Measurements from ENCODE around the gene FGD2.
"Not testable (repeated sequence)": the region's sequence is repeated elsewhere in the genome, so short reads cannot be mapped to it uniquely, and the experiment has no call there.

The FGD2 gene

GRCh38 chr6:37038292-37039198 lies 33.1 kb downstream of the FGD2 start:
- no peak for DNase-seq (ENCODE audit: low spot score)
- no peak for FAIRE-seq

- DNase-seq (ENCODE audit: low spot score) (no peak), FAIRE-seq (no peak)
These were observed 34.5 kb downstream of the FGD2 start for GRCh38 chr6:37039958-37040357.

GRCh38 chr6:37041521-37041920 lies 36.1 kb downstream of the FGD2 start:
- no peak for DNase-seq (ENCODE audit: low spot score)
- FAIRE-seq, result no peak

DNA sequence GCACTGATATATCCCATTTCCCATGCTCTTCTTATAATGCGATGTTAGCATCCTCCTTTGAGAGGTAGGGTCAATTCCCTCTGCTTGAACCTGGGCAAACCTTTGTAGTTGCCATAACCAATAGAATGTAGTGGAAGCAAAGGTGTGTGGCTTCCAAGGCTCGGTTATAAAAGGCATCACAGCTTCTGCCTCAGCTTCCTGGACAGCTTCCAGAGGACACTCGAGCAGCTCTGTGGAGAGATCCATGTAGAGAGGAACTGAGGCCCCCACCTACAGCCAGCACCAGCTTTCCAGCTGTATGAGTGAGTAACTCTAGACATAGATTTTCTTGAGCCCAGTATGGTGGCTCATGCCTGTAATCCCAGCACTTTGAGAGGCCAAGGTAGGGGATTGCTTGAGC lies 36.7 kb downstream of the FGD2 start:
- DNase-seq (ENCODE audit: low spot score), result no peak
- FAIRE-seq, result no peak

DNA sequence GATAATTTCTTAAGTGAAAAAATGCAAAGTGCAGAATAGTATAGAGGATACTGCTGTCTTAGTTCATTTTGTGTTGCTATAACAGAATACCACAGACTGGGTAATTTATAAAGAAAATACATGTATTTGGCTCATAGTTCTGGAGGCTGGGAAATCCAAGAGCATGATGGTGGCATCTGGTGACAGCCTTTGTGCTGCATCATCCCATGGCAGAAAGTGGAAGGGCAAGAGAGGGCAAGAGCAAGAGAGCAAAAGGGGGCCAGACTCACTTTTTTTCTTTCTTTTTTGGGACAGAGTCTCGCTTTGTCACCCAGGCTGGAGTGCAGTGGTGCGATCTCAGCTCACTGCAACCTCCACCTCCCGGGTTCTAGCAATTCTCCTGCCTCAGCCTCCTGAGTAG lies 37.6 kb downstream of the FGD2 start:
- DNase-seq (ENCODE audit: low spot score); FAIRE-seq: not testable (repeated sequence)

GRCh38 chr6:37047346-37047688 lies 41.9 kb downstream of the FGD2 start:
- FAIRE-seq, result no peak
- no peak for DNase-seq (ENCODE audit: low spot score)

DNA sequence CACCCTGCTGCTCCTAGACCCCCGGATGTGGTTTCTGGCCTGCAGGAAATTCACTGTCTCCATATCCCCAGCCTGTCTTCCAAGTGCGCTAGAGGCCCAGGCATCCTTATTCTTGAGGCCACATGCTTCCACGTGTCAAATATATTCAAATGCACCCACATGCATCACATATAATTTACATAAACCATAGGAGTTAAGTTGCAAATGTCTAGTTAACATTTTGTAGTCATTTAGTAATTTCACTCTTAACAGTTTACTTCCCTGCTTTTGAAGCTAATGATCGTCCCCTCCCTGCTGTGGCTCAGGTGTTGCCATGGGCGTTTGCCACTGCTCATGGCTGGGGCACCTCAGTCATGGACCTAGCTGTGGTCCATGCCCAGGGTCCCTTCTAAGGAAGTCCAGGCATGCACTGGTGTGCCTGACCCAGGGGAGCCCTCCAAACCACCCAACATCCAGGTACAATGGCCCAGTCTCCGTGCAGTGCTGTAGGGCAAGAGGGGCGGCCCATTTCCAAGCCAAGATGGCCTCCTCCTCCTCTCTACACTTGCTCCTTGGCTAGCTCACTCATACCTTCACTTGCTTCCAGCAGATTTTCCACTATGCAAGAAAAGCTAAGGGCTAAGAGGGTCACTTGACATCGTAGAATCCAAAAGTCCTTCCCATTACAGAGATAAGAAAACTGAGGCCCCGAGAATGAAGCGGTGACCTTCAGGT lies 42.4 kb downstream of the FGD2 start:
- FAIRE-seq (no peak), DNase-seq (ENCODE audit: low spot score) (no peak)

- no peak for FAIRE-seq
These were observed 43.0 kb downstream of the FGD2 start for GRCh38 chr6:37048403-37048850.

DNA sequence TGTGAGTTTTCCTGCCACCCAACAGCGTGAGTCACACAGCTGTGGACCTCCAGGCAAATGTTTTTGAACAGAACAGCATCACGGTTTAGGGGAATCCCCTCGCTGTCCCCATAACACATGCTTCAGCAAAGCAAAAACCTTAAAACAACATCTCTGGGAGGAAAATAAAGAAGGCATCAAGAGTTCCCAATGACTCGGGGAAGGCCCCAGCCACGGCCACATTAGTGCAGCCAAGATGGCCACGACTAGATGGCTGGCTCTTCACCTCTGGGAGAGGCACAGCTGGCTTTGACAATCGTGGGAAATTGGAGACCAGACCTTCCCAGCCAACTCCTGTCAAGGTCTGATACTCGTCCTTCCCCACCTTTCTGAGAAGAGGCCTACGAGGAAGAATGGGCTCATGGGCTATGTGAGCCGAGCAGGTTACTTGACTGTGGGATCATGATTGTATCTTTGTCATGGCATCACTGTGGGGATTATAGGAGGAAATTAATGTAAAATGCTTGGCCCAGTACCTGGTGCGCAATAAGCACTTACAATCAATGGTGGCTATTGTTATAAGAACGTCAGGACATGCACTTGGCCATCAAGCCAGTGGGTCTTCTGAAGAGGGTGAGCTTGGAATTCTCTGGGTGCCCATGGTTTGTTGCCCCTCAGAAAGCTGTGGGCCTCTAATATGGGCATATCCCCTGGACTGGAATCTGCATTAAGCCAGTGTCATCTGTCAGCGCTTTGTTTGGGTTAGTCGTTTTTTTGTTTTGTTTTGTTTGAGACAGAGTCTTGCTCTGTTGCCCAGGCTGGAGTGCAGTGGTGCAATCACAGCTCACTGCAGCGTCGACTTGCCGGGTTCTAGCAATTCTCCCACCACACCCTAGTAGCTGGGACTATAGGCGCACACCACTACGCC lies 43.6 kb downstream of the FGD2 start:
- FAIRE-seq (no peak), DNase-seq (ENCODE audit: low spot score) (peak; percentile 35)

More at GRCh38 chr6:37048403-37048850, 43.0 kb downstream of the FGD2 start:
- no peak for DNase-seq (ENCODE audit: low spot score)

DNA sequence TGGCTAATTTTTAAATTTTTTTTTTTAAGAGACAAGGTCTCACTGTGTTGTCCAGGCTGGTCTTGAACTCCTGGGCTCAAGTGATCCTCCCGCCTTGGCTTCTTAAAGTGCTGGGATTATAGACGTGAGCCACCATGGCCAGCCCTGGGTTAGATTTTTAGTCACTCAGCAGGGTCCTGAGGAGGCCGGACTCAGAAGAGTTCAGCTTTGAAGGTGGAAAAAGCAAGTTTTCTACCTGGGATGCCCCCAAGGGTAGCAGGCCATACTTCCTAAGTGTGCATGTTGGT lies 44.2 kb downstream of the FGD2 start:
- FAIRE-seq, result no peak
- DNase-seq (ENCODE audit: low spot score), result no peak

GRCh38 chr6:37050045-37050853 lies 44.8 kb downstream of the FGD2 start:
- no peak for FAIRE-seq
- no peak for DNase-seq (ENCODE audit: low spot score)

- no peak for DNase-seq (ENCODE audit: low spot score)
- FAIRE-seq, result no peak
These were observed 45.3 kb downstream of the FGD2 start for GRCh38 chr6:37050854-37051137.

- no peak for FAIRE-seq
These were observed 45.9 kb downstream of the FGD2 start for GRCh38 chr6:37051138-37052026.

DNA sequence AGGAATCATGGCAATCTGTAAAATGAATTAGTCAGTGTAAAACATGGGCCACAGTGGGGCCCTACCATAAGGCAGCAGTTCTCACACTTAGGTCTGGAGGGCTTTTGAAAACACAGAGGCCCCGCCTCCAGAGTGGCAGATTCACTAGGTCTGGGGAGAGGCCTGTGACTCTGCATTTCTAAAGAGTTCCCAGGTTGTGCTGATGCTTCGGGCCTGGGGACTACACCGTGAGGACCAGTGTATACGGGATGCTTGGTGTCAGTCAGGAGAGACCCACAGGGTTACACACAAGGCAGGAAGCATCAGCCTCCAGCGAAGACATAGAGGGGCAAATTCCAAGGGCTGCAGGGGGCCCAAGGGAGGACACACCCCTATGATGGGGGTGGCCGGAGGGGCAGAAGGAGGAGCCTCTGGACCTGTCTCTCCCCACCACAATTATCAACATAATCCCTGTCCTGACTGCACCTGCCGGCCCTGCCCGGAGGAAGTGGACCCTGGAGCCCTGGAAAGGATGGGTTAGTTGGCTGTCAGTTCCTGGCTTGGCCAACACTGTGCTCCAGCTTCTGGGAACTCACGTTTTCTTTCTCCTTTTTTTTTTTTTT lies 46.7 kb downstream of the FGD2 start:
- no peak for FAIRE-seq
- no peak for DNase-seq (ENCODE audit: low spot score)

More at GRCh38 chr6:37051138-37052026, 45.9 kb downstream of the FGD2 start:
- peak; percentile 37 for DNase-seq (ENCODE audit: low spot score)

- FAIRE-seq, result no peak
- no peak for DNase-seq (ENCODE audit: low spot score)
These were observed 48.2 kb downstream of the FGD2 start for GRCh38 chr6:37053683-37054082.

- no peak for DNase-seq (ENCODE audit: low spot score)
- FAIRE-seq, result no peak
These were observed 48.7 kb downstream of the FGD2 start for GRCh38 chr6:37054171-37054570.

GRCh38 chr6:37054580-37054979 lies 49.1 kb downstream of the FGD2 start:
- no peak for DNase-seq (ENCODE audit: low spot score)
- FAIRE-seq, result no peak

DNA sequence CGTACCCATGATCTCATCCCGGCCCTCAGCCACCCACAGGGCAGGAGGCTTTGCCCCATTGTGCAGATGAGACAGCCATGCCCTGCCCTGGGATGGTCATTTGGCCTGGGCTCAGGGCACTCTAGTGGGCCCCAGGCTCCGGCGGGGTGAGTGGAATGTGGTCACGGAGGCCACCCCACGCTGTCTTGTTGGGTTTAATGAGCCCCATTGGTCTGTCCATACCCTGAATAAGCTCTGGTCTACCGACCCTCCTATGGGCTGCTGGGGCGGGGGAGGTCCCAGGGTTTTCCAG lies 50.6 kb downstream of the FGD2 start:
- FAIRE-seq, result no peak
- no peak for DNase-seq (ENCODE audit: low spot score)

- FAIRE-seq, result no peak
These were observed 51.1 kb downstream of the FGD2 start for GRCh38 chr6:37056439-37057127.

More at GRCh38 chr6:37056439-37057127, 51.1 kb downstream of the FGD2 start:
- no peak for DNase-seq (ENCODE audit: low spot score)

Data from RCC 7860 (cell line).